H1 (cell line): Measurements from ENCODE around the gene KCNT1.

Experiments used
- CEBPB ChIP-seq: IDR thresholded peaks from 2 replicates; pipeline ENCODE4 v1.6.1; 2012; ENCODE audit warnings: low read depth, low read length
- POLR2A ChIP-seq, 2 experiments: IDR thresholded peaks; 1 replicate in 1 of 2; 2 replicates in 1 of 2; pipeline ENCODE4 v1.6.1; 2011; ENCODE audit warnings: low read depth in 2 of 2, low read length in 2 of 2, mild to moderate bottlenecking in 2 of 2; ENCODE audit errors: control extremely low read depth in 1 of 2
- POLR2AphosphoS5 ChIP-seq: IDR thresholded peaks from 2 replicates; pipeline ENCODE4 v1.6.1; 2011; ENCODE audit warnings: low read depth, low read length
- TF ChIP-seq, protein P1 (sequence below), 3 experiments: IDR thresholded peaks; 1 replicate in 2 of 3; 2 replicates in 1 of 3; pipeline versions ENCODE4 v1.5.1 to v1.6.1; 2011; ENCODE audit warnings: low read length in 3 of 3, mild to moderate bottlenecking in 3 of 3, inconsistent platforms in 2 of 3, low read depth in 1 of 3, moderate library complexity in 1 of 3; ENCODE audit not compliant: insufficient read depth in 1 of 3; ENCODE audit errors: control extremely low read depth in 1 of 3

DNA sequence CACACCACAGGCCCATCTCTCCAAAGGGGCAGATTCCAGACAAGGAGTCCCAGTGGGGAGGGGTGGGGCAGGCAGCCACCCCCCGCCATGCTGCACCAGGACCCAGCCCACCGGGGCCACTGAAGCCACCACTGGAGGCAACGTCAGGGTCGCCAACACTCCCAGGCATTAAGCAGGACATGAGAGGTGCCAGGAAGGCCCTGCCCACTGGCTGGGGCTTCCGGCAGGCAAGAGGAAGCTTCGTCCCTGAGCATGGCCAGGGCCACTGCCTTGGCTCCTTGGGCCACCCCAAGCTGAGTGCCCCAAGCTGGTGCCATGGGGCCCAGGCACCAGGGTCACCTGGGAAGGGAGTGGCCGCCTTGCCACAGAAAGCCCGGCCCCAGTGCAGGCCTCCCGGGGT is 17.5 kb downstream of the KCNT1 start:
- TF ChIP-seq POLR2AphosphoS5 (no peak), CEBPB (no peak), POLR2A (IDR thresholded peaks at IDR 0.05; ENCODE audit: control extremely low read depth in 1 of 2, low read depth in 2 of 2, low read length in 2 of 2) (no peak)
- TF ChIP-seq, protein P1, sequence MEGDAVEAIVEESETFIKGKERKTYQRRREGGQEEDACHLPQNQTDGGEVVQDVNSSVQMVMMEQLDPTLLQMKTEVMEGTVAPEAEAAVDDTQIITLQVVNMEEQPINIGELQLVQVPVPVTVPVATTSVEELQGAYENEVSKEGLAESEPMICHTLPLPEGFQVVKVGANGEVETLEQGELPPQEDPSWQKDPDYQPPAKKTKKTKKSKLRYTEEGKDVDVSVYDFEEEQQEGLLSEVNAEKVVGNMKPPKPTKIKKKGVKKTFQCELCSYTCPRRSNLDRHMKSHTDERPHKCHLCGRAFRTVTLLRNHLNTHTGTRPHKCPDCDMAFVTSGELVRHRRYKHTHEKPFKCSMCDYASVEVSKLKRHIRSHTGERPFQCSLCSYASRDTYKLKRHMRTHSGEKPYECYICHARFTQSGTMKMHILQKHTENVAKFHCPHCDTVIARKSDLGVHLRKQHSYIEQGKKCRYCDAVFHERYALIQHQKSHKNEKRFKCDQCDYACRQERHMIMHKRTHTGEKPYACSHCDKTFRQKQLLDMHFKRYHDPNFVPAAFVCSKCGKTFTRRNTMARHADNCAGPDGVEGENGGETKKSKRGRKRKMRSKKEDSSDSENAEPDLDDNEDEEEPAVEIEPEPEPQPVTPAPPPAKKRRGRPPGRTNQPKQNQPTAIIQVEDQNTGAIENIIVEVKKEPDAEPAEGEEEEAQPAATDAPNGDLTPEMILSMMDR (IDR thresholded peaks at IDR 0.05; ENCODE audit: control extremely low read depth in 1 of 3, insufficient read depth in 1 of 3, low read depth in 1 of 3, low read length in 3 of 3): no peak
